Kidney epithelial cell (primary cell): ENCODE data around the gene WDR49. TPM values are rescaled to one million over a fixed set of nuclear protein-coding genes. Genes with fewer than 3 reads are reported as not detected.

Experiments used
- DNase-seq: peaks from one replicate; pipeline ENCODE4 v3.0.0-alpha.2; 2010; ENCODE audit warnings: low read depth
- H3K27me3 ChIP-seq: 2 replicates; pipeline ENCODE4 v1.6.0; 2011; ENCODE audit warnings: low read length; ENCODE audit not compliant: control insufficient read depth, insufficient read depth
- H3K36me3 ChIP-seq: 2 replicates; pipeline ENCODE4 v1.5.1; 2011; ENCODE audit warnings: low read length; ENCODE audit not compliant: control insufficient read depth, insufficient read depth
- H3K4me3 ChIP-seq: 2 replicates; pipeline ENCODE4 v1.5.1; 2011; ENCODE audit warnings: low read depth, mild to moderate bottlenecking, control low read depth, low read length
- CTCF ChIP-seq: IDR thresholded peaks from 2 replicates; pipeline ENCODE4 v1.5.1; 2011; ENCODE audit warnings: mild to moderate bottlenecking, moderate library complexity, low read length, control low read depth, inconsistent platforms; ENCODE audit not compliant: insufficient read depth, poor library complexity, severe bottlenecking
- total RNA-seq: library from RNA; depleted of rRNA; stranded (reverse); fragments of >200 nt; gene quantifications from 2 replicates; pipeline ENCODE4 v1.2.3, GENCODE V29; 2015

WDR49 gene
- total RNA-seq, 1 donor from 2014 or later, result not detected

DNA sequence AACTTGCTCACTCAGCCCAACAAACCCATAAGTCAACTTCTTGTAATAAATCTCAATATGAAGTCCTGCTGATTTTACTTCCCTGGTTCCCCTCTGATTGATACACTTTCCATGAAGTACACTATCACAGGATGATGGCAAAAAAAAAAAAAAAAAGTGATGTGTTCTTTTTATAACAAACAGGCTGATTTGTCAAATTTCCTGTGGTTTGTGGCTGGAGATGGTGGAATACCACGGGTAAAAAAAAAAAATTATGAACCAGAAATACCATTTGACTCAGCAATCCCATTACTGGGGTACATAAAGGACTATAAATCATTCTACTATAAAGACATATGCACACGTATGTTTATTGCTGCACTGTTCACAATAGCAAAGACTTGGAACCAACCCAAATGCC is 169.2 kb downstream of the WDR49 start:
- no peaks in the 10 kb centered on the region for H3K36me3 ChIP-seq
- no peak overlapping the region for H3K4me3 ChIP-seq
- no peak for TF ChIP-seq CTCF
- H3K27me3 ChIP-seq, result no peaks in the 10 kb centered on the region
- no peak for DNase-seq

- Histone ChIP-seq H3K27me3 (no peaks in the 10 kb centered on the region), H3K4me3 (no peak overlapping the region), H3K36me3 (no peaks in the 10 kb centered on the region)
- DNase-seq, result no peak
- no peak for TF ChIP-seq CTCF
These were observed 169.8 kb downstream of the WDR49 start for GRCh38 chr3:167483708-167484475.

DNA sequence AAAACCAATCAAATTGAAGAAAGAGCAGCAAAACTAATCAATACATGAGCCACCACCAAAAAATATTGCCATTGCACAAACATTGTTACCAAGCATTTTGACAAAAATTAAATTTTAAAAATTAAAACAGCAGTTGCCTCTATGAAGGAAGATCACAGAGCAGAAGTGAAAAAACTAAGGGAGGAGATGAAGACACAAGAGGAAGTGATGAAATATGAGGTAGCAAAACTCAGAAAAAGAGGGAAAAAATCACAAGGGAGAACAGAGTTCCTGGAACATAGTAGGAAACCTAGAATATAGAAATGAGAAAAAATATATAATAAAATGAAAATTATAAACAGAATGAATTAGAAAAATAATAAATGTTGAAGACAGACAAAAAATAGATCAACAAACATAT is 172.6 kb downstream of the WDR49 start:
- Histone ChIP-seq H3K36me3 (no peaks in the 10 kb centered on the region), H3K4me3 (no peak overlapping the region), H3K27me3 (no peaks in the 10 kb centered on the region)
- TF ChIP-seq CTCF, result no peak
- DNase-seq, result no peak

- Histone ChIP-seq H3K27me3 (no peaks in the 10 kb centered on the region), H3K4me3 (no peak overlapping the region), H3K36me3 (no peaks in the 10 kb centered on the region)
- no peak for DNase-seq
- TF ChIP-seq CTCF, result no peak
These were observed 173.0 kb downstream of the WDR49 start for GRCh38 chr3:167480748-167481147.

DNA sequence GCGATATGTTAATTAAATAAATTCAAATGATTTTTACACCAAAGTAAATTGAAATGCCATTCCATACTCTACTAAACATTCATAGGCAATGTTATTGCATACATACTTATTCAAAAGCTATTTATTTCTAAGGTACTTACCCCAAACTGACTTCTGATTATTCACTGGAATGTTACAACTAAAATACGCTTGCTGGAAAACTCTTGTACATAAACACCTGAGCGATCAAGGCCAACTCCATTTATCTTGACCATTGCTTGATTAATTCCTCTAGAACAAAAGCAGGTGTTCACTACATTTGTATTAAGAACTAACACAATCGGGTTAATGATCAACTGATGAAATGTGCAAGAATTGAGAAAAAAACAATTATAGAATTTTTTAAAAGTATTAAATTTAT is 179.9 kb downstream of the WDR49 start, which contains the start of gene SERPINI2:
SERPINI2 (minus strand) TSS at position 180 of the 400 bp plus-strand sequence. CDS start 2,208 bp downstream, outside the sequence.
- no peaks in the 10 kb centered on the region for H3K36me3 ChIP-seq
- H3K4me3 ChIP-seq, result no peak within 1 kb of the TSS
- TF ChIP-seq CTCF, result no peak
- H3K27me3 ChIP-seq, result no peaks in the 10 kb centered on the region
- DNase-seq, result no peak

DNA sequence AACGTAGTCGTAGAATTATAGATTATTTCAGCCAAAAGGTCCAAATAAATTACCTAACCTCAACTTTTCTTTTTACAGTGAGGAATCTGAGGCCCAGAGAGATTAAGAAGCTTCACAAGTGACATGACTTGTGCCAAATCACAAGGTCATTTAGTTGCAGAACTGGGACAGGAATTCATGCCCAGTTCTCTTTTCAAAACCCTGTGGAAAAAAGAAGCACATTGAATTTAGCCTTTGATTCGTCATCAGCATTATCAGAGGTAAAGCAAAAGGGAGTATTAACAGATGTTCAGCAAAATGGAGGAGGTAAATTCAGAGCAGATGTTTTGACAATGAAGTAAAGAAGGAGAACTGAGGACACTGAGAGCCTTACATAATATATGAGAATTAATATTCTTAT is 184.4 kb downstream of the WDR49 start:
- TF ChIP-seq CTCF, result no peak
- no peaks in the 10 kb centered on the region for H3K27me3 ChIP-seq
- no peak overlapping the region for H3K4me3 ChIP-seq
- no peaks in the 10 kb centered on the region for H3K36me3 ChIP-seq
- no peak for DNase-seq
